Suprapubic skin (tissue), 4 donors: ENCODE data around the gene CDH16. TPM values are rescaled to one million over a fixed set of nuclear protein-coding genes. Genes with fewer than 3 reads are reported as not detected.
"Not testable (repeated sequence)": the region's sequence is repeated elsewhere in the genome, so short reads cannot be mapped to it uniquely, and the experiment has no call there.

Experiments used
- DNase-seq, 2 donors: peaks; one replicate each; pipeline ENCODE4 v3.0.0-alpha.2; 2019; ENCODE audit warnings: low spot score in 2 of 2
- H3K27ac ChIP-seq: fragments of 200-600 bp; sonication (generic); one replicate; pipeline ENCODE4 v1.5.1; 2019
- H3K27me3 ChIP-seq: fragments of 200-600 bp; sonication (generic); one replicate; pipeline ENCODE4 v1.5.1; 2019
- H3K36me3 ChIP-seq: fragments of 200-600 bp; sonication (generic); one replicate; pipeline ENCODE4 v1.5.1; 2019
- H3K4me1 ChIP-seq: fragments of 200-600 bp; sonication (generic); one replicate; pipeline ENCODE4 v1.5.1; 2019
- H3K4me3 ChIP-seq: fragments of 200-600 bp; sonication (generic); one replicate; pipeline ENCODE4 v1.5.1; 2019; ENCODE audit warnings: mild to moderate bottlenecking
- H3K9me3 ChIP-seq: fragments of 200-600 bp; sonication (generic); one replicate; pipeline ENCODE4 v1.5.1; 2019
- EP300 ChIP-seq: sonication (generic); formaldehyde crosslinking; IDR thresholded peaks from one replicate; pipeline ENCODE4 v1.6.1; 2017; ENCODE audit warnings: antibody characterized with exemption
- POLR2A ChIP-seq, 2 donors: fragments of 450-650 bp; IDR thresholded peaks; one replicate each; pipeline ENCODE4 v1.6.1; 2017; ENCODE audit warnings: antibody characterized with exemption in 2 of 2, mild to moderate bottlenecking in 2 of 2, moderate library complexity in 2 of 2
- POLR2AphosphoS5 ChIP-seq, 3 donors: sonication (generic); formaldehyde crosslinking; IDR thresholded peaks; one replicate each; pipeline ENCODE4 v1.6.1; 2017; ENCODE audit warnings: antibody characterized with exemption in 3 of 3
- WGBS: methylation state at CpG from one replicate; pipeline ENCODE4 v1.1.5; 2018; 5-methylcytosine and 5-hydroxymethylcytosine counted together
- total RNA-seq, 4 donors: library from RNA; depleted of rRNA; stranded (reverse); fragments of >200 nt; gene quantifications; one replicate each; pipeline ENCODE4 v1.1.0, GENCODE V29; 2016
- TF ChIP-seq, protein P1 (sequence below), 2 donors: fragments of 200-600 bp in 1 of 2; fragments of 450-650 bp in 1 of 2; sonication (generic) in 1 of 2; IDR thresholded peaks; one replicate each; pipeline ENCODE4 v1.5.1; 2016 to 2019; ENCODE audit warnings: antibody characterized with exemption in 2 of 2, mild to moderate bottlenecking in 1 of 2, moderate library complexity in 1 of 2

The CDH16 gene
- total RNA-seq, 4 donors from 2014 or later: 0.45 TPM; not detected in 3

DNA sequence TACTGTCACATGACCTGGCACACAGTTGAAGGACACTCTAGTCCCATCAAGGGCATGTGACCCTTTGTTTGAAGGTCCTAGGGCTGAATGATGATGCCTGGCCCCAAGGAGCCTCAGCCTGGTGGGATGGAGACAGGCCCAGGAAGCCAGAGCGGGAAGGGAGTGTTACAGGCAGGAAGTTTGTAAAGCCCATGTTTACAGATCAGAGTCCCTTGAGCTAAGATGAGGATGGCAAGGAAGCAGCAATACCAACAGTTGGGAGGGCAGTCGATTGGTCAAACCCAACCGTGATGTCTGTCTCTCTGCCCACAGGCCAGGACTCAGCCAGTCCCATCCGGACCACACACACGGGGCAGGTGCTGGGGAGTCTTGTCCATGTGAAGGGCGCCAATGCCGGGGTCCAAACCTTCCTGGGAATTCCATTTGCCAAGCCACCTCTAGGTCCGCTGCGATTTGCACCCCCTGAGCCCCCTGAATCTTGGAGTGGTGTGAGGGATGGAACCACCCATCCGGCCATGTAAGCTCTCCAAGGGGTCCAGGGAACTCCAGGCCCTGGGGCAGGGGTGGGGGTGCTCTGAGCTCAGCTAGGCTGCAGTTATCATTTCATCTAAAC, 19.1 kb upstream of the CDH16 start:
- 86% methylated on average over 1 of the region's 10 CpGs for WGBS
- Histone ChIP-seq H3K27me3 (no peaks in the 10 kb centered on the region), H3K4me3 (no peak overlapping the region), H3K9me3 (no peaks in the 10 kb centered on the region), H3K27ac (no peak overlapping the region), H3K36me3 (peaks cover 43% of the 10 kb centered on the region), H3K4me1 (peaks cover 30% of the 10 kb centered on the region)
- TF ChIP-seq EP300 (no peak), POLR2AphosphoS5 (IDR thresholded peaks at IDR 0.05) (no peak), POLR2A (IDR thresholded peaks at IDR 0.05) (no peak)
- TF ChIP-seq, protein P1, sequence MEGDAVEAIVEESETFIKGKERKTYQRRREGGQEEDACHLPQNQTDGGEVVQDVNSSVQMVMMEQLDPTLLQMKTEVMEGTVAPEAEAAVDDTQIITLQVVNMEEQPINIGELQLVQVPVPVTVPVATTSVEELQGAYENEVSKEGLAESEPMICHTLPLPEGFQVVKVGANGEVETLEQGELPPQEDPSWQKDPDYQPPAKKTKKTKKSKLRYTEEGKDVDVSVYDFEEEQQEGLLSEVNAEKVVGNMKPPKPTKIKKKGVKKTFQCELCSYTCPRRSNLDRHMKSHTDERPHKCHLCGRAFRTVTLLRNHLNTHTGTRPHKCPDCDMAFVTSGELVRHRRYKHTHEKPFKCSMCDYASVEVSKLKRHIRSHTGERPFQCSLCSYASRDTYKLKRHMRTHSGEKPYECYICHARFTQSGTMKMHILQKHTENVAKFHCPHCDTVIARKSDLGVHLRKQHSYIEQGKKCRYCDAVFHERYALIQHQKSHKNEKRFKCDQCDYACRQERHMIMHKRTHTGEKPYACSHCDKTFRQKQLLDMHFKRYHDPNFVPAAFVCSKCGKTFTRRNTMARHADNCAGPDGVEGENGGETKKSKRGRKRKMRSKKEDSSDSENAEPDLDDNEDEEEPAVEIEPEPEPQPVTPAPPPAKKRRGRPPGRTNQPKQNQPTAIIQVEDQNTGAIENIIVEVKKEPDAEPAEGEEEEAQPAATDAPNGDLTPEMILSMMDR (IDR thresholded peaks at IDR 0.05): no peak
- DNase-seq: no peak

DNA sequence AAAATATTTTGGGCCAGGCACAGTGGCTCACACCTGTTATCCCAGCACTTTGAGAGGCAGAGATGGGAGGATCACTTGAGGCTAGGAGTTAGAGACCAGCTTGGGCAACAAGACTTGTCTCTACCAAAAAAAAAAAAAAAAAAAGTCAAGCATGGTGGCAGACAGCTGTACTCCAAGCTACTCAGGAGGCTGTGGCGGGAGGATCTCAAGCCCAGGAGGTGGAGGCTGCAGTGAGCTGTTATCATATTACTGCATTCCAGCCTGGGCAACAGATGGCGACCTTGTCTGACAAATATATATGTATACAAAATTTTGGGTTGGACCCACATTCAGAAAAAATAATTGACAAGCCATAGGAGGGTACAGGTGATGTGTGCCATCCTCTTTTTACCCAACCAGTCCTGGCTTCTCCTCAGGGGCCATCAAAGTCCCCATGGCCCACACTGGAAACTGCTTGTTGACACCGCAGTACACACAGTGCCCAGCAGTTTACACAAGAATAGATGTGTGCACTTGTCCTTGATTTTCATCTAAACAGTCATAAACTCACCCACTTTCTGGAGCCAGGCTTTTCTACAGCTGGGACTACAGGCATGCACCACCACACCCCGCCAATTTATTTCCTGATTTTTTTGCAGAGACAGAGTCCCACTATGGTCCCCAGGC, 18.3 kb upstream of the CDH16 start:
- DNase-seq: no peak
- Histone ChIP-seq H3K27me3 (no peaks in the 10 kb centered on the region), H3K4me1 (peaks cover 37% of the 10 kb centered on the region), H3K36me3 (peaks cover 35% of the 10 kb centered on the region), H3K4me3 (no peak overlapping the region), H3K9me3 (no peaks in the 10 kb centered on the region), H3K27ac (no peak overlapping the region)
- 92% methylated on average over 4 of the region's 4 CpGs for WGBS
- TF ChIP-seq EP300: no peak

DNA sequence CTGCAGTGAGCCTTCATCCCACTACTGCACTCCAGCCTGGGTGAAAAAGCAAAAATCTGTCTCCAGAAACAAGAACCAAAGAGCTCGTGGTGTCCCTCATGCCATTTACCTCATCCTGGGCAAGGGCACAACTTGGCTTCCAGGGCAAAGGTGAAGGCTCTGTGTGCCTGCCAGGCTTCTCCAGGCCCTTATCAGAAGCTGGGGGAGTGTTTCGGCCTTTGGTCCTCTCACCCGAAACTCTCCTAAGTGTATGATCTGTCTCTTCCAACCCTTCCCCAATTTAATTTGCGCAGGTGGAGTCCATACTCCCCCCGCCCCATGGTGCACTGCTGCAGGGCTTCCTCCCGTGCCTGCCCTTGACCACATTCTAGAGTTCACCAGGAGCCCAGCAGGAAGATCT, 17.8 kb upstream of the CDH16 start:
- Histone ChIP-seq H3K36me3 (peaks cover 30% of the 10 kb centered on the region), H3K27me3 (no peaks in the 10 kb centered on the region), H3K27ac (no peak overlapping the region), H3K9me3 (no peaks in the 10 kb centered on the region), H3K4me1 (peaks cover 37% of the 10 kb centered on the region), H3K4me3 (peak overlapping the region; percentile 97)
- DNase-seq: no peak
- WGBS: 83% methylated on average over 6 of the region's 6 CpGs
- no peak for TF ChIP-seq POLR2A (IDR thresholded peaks at IDR 0.05)

DNA sequence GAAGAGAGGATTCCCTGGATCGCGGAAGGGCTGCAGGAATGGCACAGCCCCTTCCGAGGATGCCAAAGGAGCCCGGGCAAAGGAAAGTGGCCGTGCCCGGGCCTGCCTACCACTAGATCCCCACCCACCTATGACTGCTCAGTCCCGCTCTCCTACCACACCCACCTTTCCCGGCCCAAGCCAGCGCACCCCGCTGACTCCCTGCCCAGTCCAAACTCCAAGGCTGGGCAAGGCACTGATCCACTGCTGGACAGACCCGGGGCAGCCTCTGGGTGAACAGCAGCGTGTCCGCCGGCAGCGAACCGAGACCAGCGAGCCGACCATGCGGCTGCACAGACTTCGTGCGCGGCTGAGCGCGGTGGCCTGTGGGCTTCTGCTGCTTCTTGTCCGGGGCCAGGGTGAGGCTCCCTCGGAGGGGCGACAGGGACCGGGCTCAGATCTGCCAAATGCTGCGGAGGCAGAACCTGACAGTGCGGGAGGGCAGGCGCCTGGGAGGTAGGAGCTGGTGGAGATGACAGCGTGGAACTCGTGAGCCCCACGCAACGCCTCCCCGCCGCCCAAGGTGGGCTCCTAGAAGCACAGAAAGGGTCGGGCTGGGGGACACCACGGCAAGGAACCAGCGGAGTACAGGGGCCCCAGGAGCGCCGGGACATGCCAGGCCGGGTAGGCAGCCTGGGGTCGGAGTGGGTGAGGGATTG, 16.8 kb upstream of the CDH16 start, which contains the start of gene CES2:
Gene CES2, plus strand, starts transcription at position 203 of the 698 bp plus-strand sequence. Its CDS starts 120 bp downstream, at position 323.
- H3K9me3 ChIP-seq: no peaks in the 10 kb centered on the region
- no peaks in the 10 kb centered on the region for H3K27me3 ChIP-seq
- peak within 1 kb of the TSS; percentile 97 for H3K4me3 ChIP-seq
- H3K27ac ChIP-seq: peak within 1 kb of the TSS; percentile 92
- WGBS: 18% methylated on average over 23 of the region's 44 CpGs
- peaks cover 37% of the 10 kb centered on the region for H3K4me1 ChIP-seq
- H3K36me3 ChIP-seq: peaks cover 20% of the 10 kb centered on the region
- TF ChIP-seq, protein P1 (IDR thresholded peaks at IDR 0.05): no peak
- TF ChIP-seq POLR2AphosphoS5 (IDR thresholded peaks at IDR 0.05) (no peak), EP300 (no peak), POLR2A (IDR thresholded peaks at IDR 0.05) (no peak)
- peak in 1 of 2 donors; percentile 80 for DNase-seq

DNA sequence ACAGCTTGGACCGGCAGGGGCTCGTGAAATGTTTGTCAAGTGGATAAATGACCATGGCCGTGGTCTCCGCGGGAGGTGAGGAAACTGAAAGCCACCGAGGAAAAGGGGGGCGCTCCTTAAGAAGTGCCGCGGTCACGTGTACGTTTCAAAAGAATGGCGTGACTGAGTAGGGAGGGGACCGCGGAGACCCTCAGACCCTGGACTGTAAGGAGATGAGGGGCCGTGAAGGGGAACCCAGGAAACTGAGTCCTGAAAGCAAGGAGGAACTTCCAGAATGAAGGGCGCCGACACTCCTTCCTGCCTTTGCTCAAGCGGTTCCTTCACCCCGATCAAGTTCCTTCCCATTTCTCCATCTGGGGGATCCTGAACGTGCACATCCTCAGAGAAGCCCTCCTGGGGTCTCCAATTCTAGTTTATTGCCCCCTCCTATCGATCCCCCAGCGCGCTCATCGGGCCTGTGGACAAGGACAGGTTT, 16.2 kb upstream of the CDH16 start:
- DNase-seq: not testable (repeated sequence)
- under 1% methylated on average over 22 of the region's 24 CpGs for WGBS
- H3K4me3 ChIP-seq: peak overlapping the region; percentile 97

DNA sequence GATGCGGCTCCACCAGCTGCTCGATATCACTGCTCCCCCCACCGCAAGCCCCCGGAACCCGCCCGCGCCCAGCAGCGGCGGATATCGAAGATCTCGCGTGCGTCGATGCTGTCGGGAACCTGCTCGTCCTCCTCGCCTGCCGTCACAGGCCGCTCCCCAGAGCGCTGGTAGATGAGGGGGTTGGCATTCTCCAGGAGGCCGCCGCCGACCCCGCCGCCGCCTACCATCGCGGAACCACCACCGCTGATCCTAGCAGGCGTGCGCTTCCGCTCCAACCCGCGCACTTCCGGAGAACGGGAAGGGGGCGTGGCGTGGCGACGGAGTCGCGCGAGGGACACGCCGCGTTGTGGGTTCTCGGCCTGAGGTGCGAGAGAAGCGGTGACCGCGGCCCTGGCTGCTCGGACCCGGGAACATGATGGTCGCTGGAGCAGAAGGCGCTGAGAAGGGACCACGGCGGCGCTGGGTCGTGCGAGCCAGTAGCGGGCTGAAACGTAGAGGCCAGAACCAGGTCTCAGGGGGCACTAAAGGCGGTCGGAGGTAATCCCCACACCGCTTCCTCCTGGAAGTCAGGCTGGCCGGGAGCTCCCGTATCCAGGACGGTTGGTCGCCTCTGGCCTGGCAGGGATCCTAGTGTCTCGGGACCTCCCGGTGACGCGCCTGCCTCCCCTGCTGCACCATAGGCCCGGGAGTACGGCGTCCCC, 15.6 kb upstream of the CDH16 start, which contains the start of gene CIAO2B:
Gene CIAO2B, minus strand, starts transcription at position 265 of the 701 bp plus-strand sequence. Its CDS starts 38 bp downstream, at position 227.
- peaks cover 8% of the 10 kb centered on the region for H3K36me3 ChIP-seq
- H3K9me3 ChIP-seq: no peaks in the 10 kb centered on the region
- TF ChIP-seq, protein P1 (IDR thresholded peaks at IDR 0.05): no peak
- TF ChIP-seq POLR2AphosphoS5 (IDR thresholded peaks at IDR 0.05) (peak; percentile 91 to 99 (median 92)), POLR2A (IDR thresholded peaks at IDR 0.05) (peak; percentile 61 to 82), EP300 (no peak)
- 1% methylated on average over 21 of the region's 76 CpGs for WGBS
- H3K4me1 ChIP-seq: peaks cover 37% of the 10 kb centered on the region
- H3K27me3 ChIP-seq: no peaks in the 10 kb centered on the region
- peak; percentile 92 to 94 for DNase-seq
- H3K4me3 ChIP-seq: peak within 1 kb of the TSS; percentile 97
- peak within 1 kb of the TSS; percentile 92 for H3K27ac ChIP-seq

More for the DNA sequence above, 16.2 kb upstream of the CDH16 start:
- peak overlapping the region; percentile 92 for H3K27ac ChIP-seq
- not testable (repeated sequence) for H3K9me3 ChIP-seq, H3K27me3 ChIP-seq
- peaks cover 14% of the 10 kb centered on the region for H3K36me3 ChIP-seq
- peaks cover 37% of the 10 kb centered on the region for H3K4me1 ChIP-seq
